Neural progenitor cell (in vitro differentiated cells): ENCODE measurements around the gene PRLHR. TPM values are rescaled to one million over a fixed set of nuclear protein-coding genes. Genes with fewer than 3 reads are reported as not detected.

Source experiments
- DNase-seq: peaks from one replicate; pipeline ENCODE4 v3.0.0-alpha.2; 2016; ENCODE audit warnings: low spot score
- H2AFZ ChIP-seq: fragments of 200-600 bp; sonication (generic); replicated peaks from 2 replicates; pipeline ENCODE4 v1.6.1; 2016; ENCODE audit warnings: antibody characterized with exemption
- H3F3A ChIP-seq: fragments of 200-600 bp; sonication (generic); 2 replicates; pipeline ENCODE4 v1.6.1; 2016; ENCODE audit warnings: antibody characterized with exemption, low read depth
- H3K27ac ChIP-seq: fragments of 200-600 bp; sonication (generic); 2 replicates; pipeline ENCODE4 v1.5.1; 2016; ENCODE audit warnings: mild to moderate bottlenecking
- H3K27me3 ChIP-seq: fragments of 200-600 bp; sonication (generic); 2 replicates; pipeline ENCODE4 v1.6.1; 2016; ENCODE audit warnings: mild to moderate bottlenecking, moderate library complexity
- H3K36me3 ChIP-seq: fragments of 200-600 bp; sonication (generic); 2 replicates; pipeline ENCODE4 v1.5.1; 2016
- H3K4me1 ChIP-seq: fragments of 200-600 bp; sonication (generic); 2 replicates; pipeline ENCODE4 v1.6.1; 2016; ENCODE audit warnings: mixed run types
- H3K4me2 ChIP-seq: fragments of 200-600 bp; sonication (generic); 2 replicates; pipeline ENCODE4 v1.6.1; 2016
- H3K4me3 ChIP-seq: fragments of 200-600 bp; sonication (generic); 2 replicates; pipeline ENCODE4 v1.5.1; 2016
- H3K79me2 ChIP-seq: fragments of 200-600 bp; sonication (generic); 2 replicates; pipeline ENCODE4 v1.6.1; 2016; ENCODE audit warnings: low read depth
- H3K9ac ChIP-seq: fragments of 200-600 bp; sonication (generic); 2 replicates; pipeline ENCODE4 v1.6.1; 2016
- H3K9me3 ChIP-seq: fragments of 200-600 bp; sonication (generic); 2 replicates; pipeline ENCODE4 v1.5.1; 2016; ENCODE audit warnings: low read depth
- H4K20me1 ChIP-seq: fragments of 200-600 bp; sonication (generic); 2 replicates; pipeline ENCODE4 v1.6.1; 2016; ENCODE audit warnings: low read depth
- H3K27ac Mint-ChIP-seq: 3 replicates; pipeline ENCODE4 v1.8.0; 2021; ENCODE audit warnings: mixed read lengths
- H3K27me3 Mint-ChIP-seq: 2 replicates; pipeline ENCODE4 v1.8.0; 2022; ENCODE audit warnings: low read depth, mild to moderate bottlenecking, inconsistent platforms, moderate library complexity, mixed read lengths; ENCODE audit not compliant: insufficient read depth
- H3K36me3 Mint-ChIP-seq: 3 replicates; pipeline ENCODE4 v1.8.0; 2021; ENCODE audit warnings: mixed read lengths
- H3K4me1 Mint-ChIP-seq: 3 replicates; pipeline ENCODE4 v1.8.0; 2021; ENCODE audit warnings: mixed read lengths
- H3K4me3 Mint-ChIP-seq: 3 replicates; pipeline ENCODE4 v1.8.0; 2021; ENCODE audit warnings: mild to moderate bottlenecking, moderate library complexity, mixed read lengths
- H3K9me3 Mint-ChIP-seq: 3 replicates; pipeline ENCODE4 v1.8.0; 2020; ENCODE audit warnings: mixed read lengths
- CTCF ChIP-seq: fragments of 200-600 bp; sonication (generic); IDR thresholded peaks from 2 replicates; pipeline ENCODE4 v1.5.1; 2017; ENCODE audit warnings: antibody characterized with exemption, mild to moderate bottlenecking
- EZH2 ChIP-seq: fragments of 200-600 bp; sonication (generic); IDR thresholded peaks from 2 replicates; pipeline ENCODE4 v1.6.1; 2017; ENCODE audit warnings: antibody characterized with exemption, mild to moderate bottlenecking, moderate library complexity
- EZH2phosphoT487 ChIP-seq: fragments of 200-600 bp; sonication (generic); IDR thresholded peaks from 2 replicates; pipeline ENCODE4 v1.6.1; 2017; ENCODE audit warnings: antibody characterized with exemption
- total RNA-seq: library from RNA; depleted of rRNA; stranded (reverse); fragments of >200 nt; gene quantifications from 2 replicates; pipeline ENCODE4 v1.2.3, GENCODE V29; 2015; ENCODE audit warnings: low replicate concordance

Gene PRLHR
- total RNA-seq, 1 donor from 2014 or later = not detected

- Histone ChIP-seq H3K9ac (no peak overlapping the region), H3K36me3 (no peaks in the 10 kb centered on the region), H3K27ac (no peak overlapping the region), H3K9me3 (no peaks in the 10 kb centered on the region), H2AFZ (no peak overlapping the region), H3F3A (no peaks in the 10 kb centered on the region), H4K20me1 (no peaks in the 10 kb centered on the region), H3K4me1 (no peaks in the 10 kb centered on the region), H3K4me3 (no peak overlapping the region), H3K4me2 (no peak overlapping the region), H3K79me2 (no peaks in the 10 kb centered on the region), H3K27me3 (peaks cover 5% of the 10 kb centered on the region)
- DNase-seq = no peak
- Mint-ChIP-seq H3K27ac (no peak overlapping the region), H3K9me3 (no peaks in the 10 kb centered on the region), H3K4me3 (no peak overlapping the region), H3K27me3 (no peaks in the 10 kb centered on the region), H3K36me3 (no peaks in the 10 kb centered on the region), H3K4me1 (peaks cover 8% of the 10 kb centered on the region)
- TF ChIP-seq CTCF = no peak
- TF ChIP-seq EZH2 = no peak
- TF ChIP-seq EZH2phosphoT487 = no peak
Measured at GRCh38 chr10:118573512-118573911, 21.9 kb downstream of the PRLHR start.

GRCh38 chr10:118572256-118573041 lies 23.0 kb downstream of the PRLHR start:
- H3K27me3 ChIP-seq = no peaks in the 10 kb centered on the region
- no peak overlapping the region for H2AFZ ChIP-seq
- H3K27me3 Mint-ChIP-seq = no peaks in the 10 kb centered on the region
- no peak overlapping the region for H3K27ac ChIP-seq
- H3K9ac ChIP-seq = no peak overlapping the region
- no peak overlapping the region for H3K4me3 ChIP-seq
- TF ChIP-seq EZH2phosphoT487 (no peak), EZH2 (no peak), CTCF (no peak)
- no peaks in the 10 kb centered on the region for H3F3A ChIP-seq
- H3K36me3 ChIP-seq = no peaks in the 10 kb centered on the region
- no peaks in the 10 kb centered on the region for H3K36me3 Mint-ChIP-seq
- no peaks in the 10 kb centered on the region for H4K20me1 ChIP-seq
- no peak overlapping the region for H3K4me2 ChIP-seq
- H3K9me3 ChIP-seq = no peaks in the 10 kb centered on the region
- no peaks in the 10 kb centered on the region for H3K79me2 ChIP-seq
- H3K4me3 Mint-ChIP-seq = no peak overlapping the region
- no peak overlapping the region for H3K27ac Mint-ChIP-seq
- DNase-seq = no peak
- H3K4me1 ChIP-seq = no peaks in the 10 kb centered on the region
- peaks cover 8% of the 10 kb centered on the region for H3K4me1 Mint-ChIP-seq
- H3K9me3 Mint-ChIP-seq = no peaks in the 10 kb centered on the region

DNA sequence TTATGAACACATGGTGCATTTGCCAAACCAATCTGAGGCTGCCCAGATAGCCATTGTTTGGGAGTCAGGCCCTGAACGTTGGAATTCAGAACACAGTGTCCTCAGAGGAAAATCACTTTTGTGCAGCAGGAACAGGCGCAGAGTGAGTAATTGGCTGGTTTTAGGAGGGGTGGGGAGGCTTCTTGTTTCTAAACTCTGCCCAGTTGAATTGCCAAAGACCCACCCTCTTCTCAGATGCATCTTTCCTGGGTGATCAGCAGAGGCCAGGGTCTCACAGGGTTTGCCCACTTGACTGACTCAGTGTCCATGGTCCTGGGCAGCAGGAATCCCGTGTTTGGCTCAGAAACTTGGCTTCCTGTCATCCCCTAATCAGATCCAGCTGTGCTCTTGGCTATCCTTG lies 24.3 kb downstream of the PRLHR start:
- TF ChIP-seq CTCF = no peak
- Mint-ChIP-seq H3K4me3 (no peak overlapping the region), H3K9me3 (no peaks in the 10 kb centered on the region), H3K27me3 (peaks cover 5% of the 10 kb centered on the region), H3K36me3 (no peaks in the 10 kb centered on the region), H3K27ac (no peak overlapping the region), H3K4me1 (peaks cover 8% of the 10 kb centered on the region)
- no peak overlapping the region for H3K4me2 ChIP-seq
- no peak overlapping the region for H3K9ac ChIP-seq
- no peaks in the 10 kb centered on the region for H3K9me3 ChIP-seq
- H3K4me3 ChIP-seq = no peak overlapping the region
- H3K36me3 ChIP-seq = no peaks in the 10 kb centered on the region
- no peak overlapping the region for H3K27ac ChIP-seq
- H2AFZ ChIP-seq = no peak overlapping the region
- no peaks in the 10 kb centered on the region for H4K20me1 ChIP-seq
- H3K27me3 ChIP-seq = no peaks in the 10 kb centered on the region
- H3K4me1 ChIP-seq = no peaks in the 10 kb centered on the region
- H3F3A ChIP-seq = no peaks in the 10 kb centered on the region
- no peaks in the 10 kb centered on the region for H3K79me2 ChIP-seq
- peak; percentile 14 for DNase-seq
